ENCODE data around the gene FASTKD1.
A peak's percentile ranks its signal among the peaks of the same experiment; 100 is the strongest.
"Not testable (repeated sequence)": the region's sequence is repeated elsewhere in the genome, so short reads cannot be mapped to it uniquely, and the experiment has no call there.

Gene FASTKD1

DNA sequence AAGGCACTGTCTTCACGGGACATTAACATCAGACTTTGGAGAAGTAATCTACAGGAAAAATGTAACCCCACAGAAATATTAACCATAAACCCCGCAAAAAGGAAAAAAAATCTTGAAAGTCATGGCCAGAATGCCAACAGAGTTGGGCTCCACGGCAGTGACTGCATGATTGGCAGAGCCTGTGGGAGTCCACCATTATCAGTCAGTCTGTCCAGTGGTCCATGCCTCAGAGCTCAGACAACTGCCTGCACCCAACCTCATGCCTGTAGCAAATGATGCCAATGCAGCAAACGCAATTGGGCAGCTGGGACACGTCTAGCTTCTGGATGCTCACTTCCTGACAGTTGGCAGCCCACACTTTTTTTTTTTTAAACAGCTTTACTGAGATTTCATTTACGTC lies 5.4 kb upstream of the FASTKD1 start:
- TF ChIP-seq, protein P1, sequence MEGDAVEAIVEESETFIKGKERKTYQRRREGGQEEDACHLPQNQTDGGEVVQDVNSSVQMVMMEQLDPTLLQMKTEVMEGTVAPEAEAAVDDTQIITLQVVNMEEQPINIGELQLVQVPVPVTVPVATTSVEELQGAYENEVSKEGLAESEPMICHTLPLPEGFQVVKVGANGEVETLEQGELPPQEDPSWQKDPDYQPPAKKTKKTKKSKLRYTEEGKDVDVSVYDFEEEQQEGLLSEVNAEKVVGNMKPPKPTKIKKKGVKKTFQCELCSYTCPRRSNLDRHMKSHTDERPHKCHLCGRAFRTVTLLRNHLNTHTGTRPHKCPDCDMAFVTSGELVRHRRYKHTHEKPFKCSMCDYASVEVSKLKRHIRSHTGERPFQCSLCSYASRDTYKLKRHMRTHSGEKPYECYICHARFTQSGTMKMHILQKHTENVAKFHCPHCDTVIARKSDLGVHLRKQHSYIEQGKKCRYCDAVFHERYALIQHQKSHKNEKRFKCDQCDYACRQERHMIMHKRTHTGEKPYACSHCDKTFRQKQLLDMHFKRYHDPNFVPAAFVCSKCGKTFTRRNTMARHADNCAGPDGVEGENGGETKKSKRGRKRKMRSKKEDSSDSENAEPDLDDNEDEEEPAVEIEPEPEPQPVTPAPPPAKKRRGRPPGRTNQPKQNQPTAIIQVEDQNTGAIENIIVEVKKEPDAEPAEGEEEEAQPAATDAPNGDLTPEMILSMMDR (IDR thresholded peaks at IDR 0.05; ENCODE audit: low read depth, low read length), result no peak

DNA sequence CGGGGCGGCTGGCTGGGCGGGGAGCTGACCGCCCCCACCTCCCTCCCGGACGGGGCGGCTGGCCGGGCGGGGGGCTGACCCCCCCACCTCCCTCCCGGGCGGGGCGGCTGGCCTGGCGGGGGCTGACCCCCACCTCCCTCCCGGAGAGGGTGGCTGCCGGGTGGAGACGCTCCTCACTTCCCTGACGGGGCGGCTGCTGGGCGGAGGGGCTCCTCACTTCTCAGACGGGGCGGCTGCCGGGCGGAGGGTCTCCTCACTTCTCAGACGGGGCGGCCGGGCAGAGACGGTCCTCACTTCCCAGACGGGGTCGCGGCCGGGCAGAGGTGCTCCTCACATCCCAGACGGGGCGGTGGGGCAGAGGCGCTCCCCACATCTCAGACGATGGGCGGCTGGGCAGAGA lies 1.6 kb upstream of the FASTKD1 start:
- not testable (repeated sequence) for H3K4me3 ChIP-seq (ENCODE audit: low read depth, low read length)

More for the DNA sequence above, 5.4 kb upstream of the FASTKD1 start:
- H3K4me3 ChIP-seq (ENCODE audit: low read depth, low read length), result no peak overlapping the region

DNA sequence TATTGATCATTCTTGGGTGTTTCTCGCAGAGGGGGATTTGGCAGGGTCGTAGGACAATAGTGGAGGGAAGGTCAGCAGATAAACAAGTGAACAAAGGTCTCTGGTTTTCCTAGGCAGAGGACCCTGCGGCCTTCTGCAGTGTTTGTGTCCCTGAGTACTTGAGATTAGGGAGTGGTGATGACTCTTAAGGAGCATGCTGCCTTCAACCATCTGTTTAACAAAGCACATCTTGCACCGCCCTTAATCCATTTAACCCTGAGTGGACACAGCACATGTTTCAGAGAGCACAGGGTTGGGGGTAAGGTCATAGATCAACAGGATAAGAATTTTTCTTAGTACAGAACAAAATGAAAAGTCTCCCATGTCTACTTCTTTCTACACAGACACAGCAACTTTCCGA lies 874 bp upstream of the FASTKD1 start:
- not testable (repeated sequence) for H3K4me3 ChIP-seq (ENCODE audit: low read depth, low read length)

DNA sequence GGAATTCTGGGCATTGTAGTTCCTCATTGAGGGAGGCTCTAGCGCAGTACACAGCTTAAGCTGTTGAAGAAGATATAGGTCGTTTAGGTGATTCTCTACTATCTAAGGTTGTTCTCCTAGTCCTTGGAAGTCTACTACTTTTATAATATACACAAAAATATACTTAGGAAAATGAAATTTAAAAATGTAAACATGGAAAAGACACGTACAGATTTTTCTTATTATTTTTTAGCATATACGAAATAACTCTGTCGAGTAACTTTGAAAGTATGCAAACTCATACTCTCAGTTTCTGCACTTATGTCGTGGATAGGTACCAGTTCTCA lies 272 bp upstream of the FASTKD1 start:
- H3K4me3 ChIP-seq (ENCODE audit: low read depth, low read length), result peak overlapping the region; percentile 88

DNA sequence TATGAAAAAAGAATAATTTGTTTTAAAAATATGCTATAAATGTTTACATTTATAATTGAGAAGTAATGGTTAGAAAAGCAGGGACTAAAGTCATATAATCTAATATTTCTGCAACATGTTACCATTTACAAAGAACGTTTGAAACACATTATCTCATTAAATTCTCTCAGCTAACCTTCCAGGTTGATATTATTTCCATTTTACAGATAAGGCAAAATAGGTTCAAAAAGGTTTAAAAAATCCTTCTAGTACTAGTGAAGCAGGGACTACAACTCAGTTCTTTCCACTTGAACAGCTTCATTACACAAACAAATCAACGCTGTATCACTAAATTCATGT lies 875 bp downstream of the FASTKD1 start:
- TF ChIP-seq, protein P1 (IDR thresholded peaks at IDR 0.05; ENCODE audit: low read depth, low read length), result no peak
- peak overlapping the region; percentile 88 for H3K4me3 ChIP-seq (ENCODE audit: low read depth, low read length)

More for the DNA sequence above, 272 bp upstream of the FASTKD1 start:
- TF ChIP-seq, protein P1 (IDR thresholded peaks at IDR 0.05; ENCODE audit: low read depth, low read length), result no peak

DNA sequence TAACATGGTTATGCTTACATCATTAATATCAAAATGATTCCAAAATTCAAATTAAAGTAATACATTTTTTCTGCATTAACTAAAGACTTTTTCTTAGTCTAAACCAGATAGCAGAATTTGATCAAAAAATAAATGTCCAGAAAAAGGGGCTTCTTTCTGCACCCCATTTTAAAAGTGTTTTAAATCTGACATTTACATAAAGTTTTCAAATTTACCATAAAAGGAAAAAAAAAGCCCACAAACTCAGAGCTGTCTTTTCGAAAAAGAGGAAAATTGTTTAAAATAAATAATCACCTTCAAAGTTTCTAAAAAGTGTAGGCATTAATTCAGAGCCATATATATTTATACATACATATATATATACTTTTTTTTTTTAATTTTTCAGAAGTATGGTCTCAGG lies 1.5 kb downstream of the FASTKD1 start:
- TF ChIP-seq, protein P1 (IDR thresholded peaks at IDR 0.05; ENCODE audit: low read depth, low read length), result no peak
- H3K4me3 ChIP-seq (ENCODE audit: low read depth, low read length), result no peak overlapping the region

DNA sequence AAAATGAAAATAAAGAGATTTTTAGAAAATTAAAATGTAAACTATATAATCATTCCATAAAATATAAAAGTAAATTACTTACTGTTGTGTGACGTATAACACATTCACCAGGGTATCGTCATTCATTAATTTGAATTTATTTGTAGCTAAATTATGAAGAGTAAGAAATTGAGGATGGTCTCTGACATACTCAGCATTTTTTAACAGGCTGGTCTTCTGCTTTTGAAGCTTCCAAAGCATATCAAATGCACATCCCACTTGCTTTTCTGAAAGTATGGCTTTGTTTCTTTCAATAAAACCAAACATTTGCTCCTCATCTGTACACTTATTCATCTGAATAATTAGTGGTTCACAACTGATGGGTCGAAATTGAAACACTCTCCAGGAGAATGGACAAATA lies 2.1 kb downstream of the FASTKD1 start:
- H3K4me3 ChIP-seq (ENCODE audit: low read depth, low read length), result no peak overlapping the region
- TF ChIP-seq, protein P1 (IDR thresholded peaks at IDR 0.05; ENCODE audit: low read depth, low read length), result no peak

DNA sequence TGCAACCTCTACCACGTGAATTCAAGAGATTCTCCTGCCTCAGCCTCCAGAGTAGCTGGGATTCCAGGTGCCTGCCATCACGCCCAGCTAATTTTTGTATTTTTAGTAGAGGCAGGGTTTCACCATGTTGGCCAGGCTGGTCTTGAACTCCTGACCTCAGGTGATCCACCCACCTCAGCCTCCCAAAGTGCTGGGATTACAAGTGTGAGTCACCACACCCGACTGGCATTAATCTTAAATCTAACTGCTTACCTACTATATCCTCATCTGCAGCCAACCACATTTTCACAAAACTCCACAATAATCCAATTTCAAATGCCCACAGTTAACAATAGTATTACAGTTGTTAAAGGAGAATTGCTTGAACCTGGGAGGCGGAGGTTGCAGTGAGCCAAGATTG lies 2.9 kb downstream of the FASTKD1 start:
- not testable (repeated sequence) for H3K4me3 ChIP-seq (ENCODE audit: low read depth, low read length)

DNA sequence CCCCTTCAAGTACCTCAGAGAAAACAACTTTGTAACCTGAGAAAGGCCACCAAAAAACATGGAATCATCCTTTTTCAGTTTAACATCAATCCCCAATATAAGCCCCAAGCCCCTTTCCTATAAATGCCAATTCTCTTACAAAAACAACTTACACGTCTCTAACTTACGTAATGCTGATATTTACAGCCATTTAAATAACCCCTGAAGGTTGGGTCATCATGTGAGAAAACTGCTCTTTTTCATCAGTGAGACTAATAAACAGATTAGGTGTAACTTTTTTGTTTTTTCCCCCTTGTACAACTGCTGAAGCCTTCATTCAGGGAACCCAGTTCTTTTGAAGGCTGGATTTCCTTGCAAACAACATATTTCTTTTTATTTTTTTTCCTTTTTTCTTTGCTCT lies 3.7 kb downstream of the FASTKD1 start:
- no peak overlapping the region for H3K4me3 ChIP-seq (ENCODE audit: low read depth, low read length)
- TF ChIP-seq, protein P1 (IDR thresholded peaks at IDR 0.05; ENCODE audit: low read depth, low read length), result no peak

All from WI38 (cell line).